ENCODE results near the gene TMEM26. TPM values are rescaled to one million over a fixed set of nuclear protein-coding genes. Genes with fewer than 3 reads are reported as not detected.
A peak's percentile ranks its signal among the peaks of the same experiment; 100 is the strongest.

TMEM26 gene
- total RNA-seq, 6 experiments from 2014 or later = 0.42 to 3.8 (median 0.77) TPM

- H3K4me3 ChIP-seq = no peak overlapping the region
- intact Hi-C loops (cut with DNase I) = no loop called here
- H3K36me3 ChIP-seq = no peaks in the 10 kb centered on the region
- H3K4me1 ChIP-seq = no peaks in the 10 kb centered on the region
- TF ChIP-seq POLR2A (IDR thresholded peaks at IDR 0.05) (no peak), CTCF (IDR thresholded peaks at IDR 0.05) (no peak)
- H3K9me3 ChIP-seq = no peaks in the 10 kb centered on the region
- WGBS (ENCODE audit: insufficient coverage, low coverage, low lambda C conversion rate, missing lambda C conversion rate) = 20% methylated on average over 1 of the region's 7 CpGs
- H3K27ac ChIP-seq = no peak overlapping the region
- ATAC-seq = no peak
- DNase-seq = no peak
- H3K27me3 ChIP-seq = no peaks in the 10 kb centered on the region
These were observed 74.3 kb downstream of the TMEM26 start for GRCh38 chr10:61378865-61379264.

GRCh38 chr10:61376908-61377368, 76.2 kb downstream of the TMEM26 start:
- ATAC-seq (peak in 1 of 4 donors; percentile 30), DNase-seq (peak in 2 of 3 donors; percentile 17 to 50)
- H3K4me1 ChIP-seq = no peaks in the 10 kb centered on the region
- H3K36me3 ChIP-seq = no peaks in the 10 kb centered on the region
- no peak overlapping the region for H3K27ac ChIP-seq
- intact Hi-C loops (cut with DNase I) = no loop called here
- H3K27me3 ChIP-seq = no peaks in the 10 kb centered on the region
- H3K9me3 ChIP-seq = no peaks in the 10 kb centered on the region
- WGBS (ENCODE audit: insufficient coverage, low coverage, low lambda C conversion rate, missing lambda C conversion rate) = no CpG with 5 or more reads among the region's 23 CpGs
- no peak overlapping the region for H3K4me3 ChIP-seq
- TF ChIP-seq CTCF (IDR thresholded peaks at IDR 0.05) = no peak
- no peak for TF ChIP-seq POLR2A (IDR thresholded peaks at IDR 0.05)

- TF ChIP-seq POLR2A (IDR thresholded peaks at IDR 0.05) = no peak
- no peak for TF ChIP-seq CTCF (IDR thresholded peaks at IDR 0.05)
These were observed 76.8 kb downstream of the TMEM26 start for GRCh38 chr10:61376377-61376776.

GRCh38 chr10:61366365-61366764, 86.8 kb downstream of the TMEM26 start:
- ATAC-seq = no peak
- Histone ChIP-seq H3K4me3 (no peak overlapping the region), H3K36me3 (no peaks in the 10 kb centered on the region), H3K27ac (no peak overlapping the region), H3K4me1 (no peaks in the 10 kb centered on the region), H3K27me3 (no peaks in the 10 kb centered on the region), H3K9me3 (peaks cover 0 to 5% (median 0%) of the 10 kb centered on the region in 4 donors)
- TF ChIP-seq CTCF (IDR thresholded peaks at IDR 0.05) = no peak
- no peak for TF ChIP-seq POLR2A (IDR thresholded peaks at IDR 0.05)
- intact Hi-C loops (cut with DNase I) = no loop called here
- no peak for DNase-seq
- WGBS (ENCODE audit: insufficient coverage, low coverage, low lambda C conversion rate, missing lambda C conversion rate) = 58% methylated on average over 1 of the region's 1 CpG

More at GRCh38 chr10:61376377-61376776, 76.8 kb downstream of the TMEM26 start:
- ATAC-seq (no peak), DNase-seq (no peak)
- Histone ChIP-seq H3K4me1 (no peaks in the 10 kb centered on the region), H3K9me3 (no peaks in the 10 kb centered on the region), H3K36me3 (no peaks in the 10 kb centered on the region), H3K27ac (no peak overlapping the region), H3K27me3 (no peaks in the 10 kb centered on the region), H3K4me3 (no peak overlapping the region)
- no CpG with 5 or more reads among the region's 1 CpG for WGBS (ENCODE audit: insufficient coverage, low coverage, low lambda C conversion rate, missing lambda C conversion rate)
- intact Hi-C loops (cut with DNase I) = no loop called here

- Histone ChIP-seq H3K36me3 (no peaks in the 10 kb centered on the region), H3K4me1 (no peaks in the 10 kb centered on the region), H3K4me3 (no peak overlapping the region), H3K27ac (no peak overlapping the region), H3K27me3 (no peaks in the 10 kb centered on the region), H3K9me3 (peaks cover 0 to 4% (median 0%) of the 10 kb centered on the region in 4 donors)
- no peak for ATAC-seq
- WGBS (ENCODE audit: insufficient coverage, low coverage, low lambda C conversion rate, missing lambda C conversion rate) = 49% methylated on average over 2 of the region's 2 CpGs
- DNase-seq = no peak
- intact Hi-C loops (cut with DNase I) = no loop called here
- TF ChIP-seq CTCF (IDR thresholded peaks at IDR 0.05) = no peak
- TF ChIP-seq POLR2A (IDR thresholded peaks at IDR 0.05) = no peak
These were observed 88.6 kb downstream of the TMEM26 start for GRCh38 chr10:61364619-61365018.

All from right lobe of liver (tissue), 6 donors.